Activated CD4-positive, alpha-beta T cell treated with anti-CD3 and anti-CD28 coated beads, Interleukin-2, amount 50 U/mL, for 1 hour (primary cell): ENCODE measurements around the gene WWC2.
"Not testable (repeated sequence)": the region's sequence is repeated elsewhere in the genome, so short reads cannot be mapped to it uniquely, and the experiment has no call there.

Experiments
- DNase-seq: peaks from one replicate; pipeline ENCODE4 v3.0.0-alpha.2; 2020

Gene WWC2

DNA sequence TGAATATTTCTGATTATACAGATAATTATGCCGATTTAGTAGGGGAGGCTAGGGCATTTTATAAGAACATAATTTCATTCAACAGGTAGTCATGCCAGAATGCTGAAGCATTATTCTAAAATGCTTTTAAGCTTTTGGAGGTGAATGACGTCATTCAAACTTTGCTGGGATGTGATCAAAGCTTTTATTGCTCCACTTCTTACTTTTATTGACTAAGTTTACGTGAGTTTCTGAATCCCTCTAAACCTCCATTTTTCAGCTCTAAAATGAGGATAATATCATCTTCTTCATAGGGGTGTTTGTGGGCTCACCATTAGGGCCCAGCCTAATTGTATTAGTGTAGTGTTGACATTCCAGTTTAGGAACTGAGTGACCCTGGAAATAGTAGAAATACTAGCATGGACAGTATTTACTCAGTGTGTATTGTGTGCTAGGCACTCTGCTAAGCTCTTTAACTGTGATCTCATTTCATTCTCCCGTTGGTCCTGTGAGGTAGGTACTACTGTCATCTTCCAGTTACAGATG is 3.0 kb downstream of the WWC2 start:
- no peak for DNase-seq

DNA sequence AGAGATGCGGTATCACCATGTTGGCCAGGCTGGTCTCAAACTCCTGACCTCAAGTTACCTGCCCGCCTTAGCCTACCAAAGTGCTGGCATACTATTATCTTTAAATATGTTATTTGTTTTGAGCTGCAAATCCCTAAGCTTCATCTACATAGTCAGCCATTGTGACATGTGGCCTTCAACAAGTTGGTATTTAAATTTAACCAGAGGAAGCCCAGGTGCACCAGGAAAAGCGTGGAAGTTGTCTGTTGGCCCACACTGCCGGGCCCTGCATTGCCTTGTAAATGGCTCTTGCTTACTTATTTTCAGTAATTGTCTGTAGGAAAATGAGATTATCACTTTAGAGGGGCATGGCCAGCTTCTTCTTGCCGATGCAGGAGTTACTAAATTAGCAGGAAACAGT is 6.0 kb downstream of the WWC2 start:
- no peak for DNase-seq

GRCh38 chr4:183106839-183107238 is 7.8 kb downstream of the WWC2 start:
- DNase-seq: no peak

- no peak for DNase-seq
Observed at GRCh38 chr4:183107891-183108459, 8.9 kb downstream of the WWC2 start.

- no peak for DNase-seq
Observed at GRCh38 chr4:183110244-183110643, 11.2 kb downstream of the WWC2 start.

DNA sequence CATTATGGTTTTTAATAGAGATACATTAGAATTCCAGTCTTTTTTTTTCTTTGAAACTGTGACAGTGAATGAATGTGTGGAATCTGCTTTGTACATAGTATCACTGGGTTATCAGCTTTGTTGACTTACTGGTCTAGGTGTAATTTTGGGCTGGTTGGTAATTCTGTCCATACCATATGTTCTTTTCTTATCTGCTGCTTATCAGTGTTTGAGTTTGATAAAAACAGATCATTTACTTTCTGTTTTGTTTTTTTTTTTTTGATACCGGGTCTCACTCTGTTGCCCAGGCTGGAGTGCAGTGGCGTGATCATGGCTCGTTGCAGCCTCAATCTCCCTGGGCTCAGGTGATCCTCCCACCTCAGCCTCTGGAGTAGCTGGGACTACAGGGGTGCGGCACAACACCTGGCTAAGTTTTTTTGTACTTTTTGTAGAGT is 12.4 kb downstream of the WWC2 start:
- no peak for DNase-seq

DNA sequence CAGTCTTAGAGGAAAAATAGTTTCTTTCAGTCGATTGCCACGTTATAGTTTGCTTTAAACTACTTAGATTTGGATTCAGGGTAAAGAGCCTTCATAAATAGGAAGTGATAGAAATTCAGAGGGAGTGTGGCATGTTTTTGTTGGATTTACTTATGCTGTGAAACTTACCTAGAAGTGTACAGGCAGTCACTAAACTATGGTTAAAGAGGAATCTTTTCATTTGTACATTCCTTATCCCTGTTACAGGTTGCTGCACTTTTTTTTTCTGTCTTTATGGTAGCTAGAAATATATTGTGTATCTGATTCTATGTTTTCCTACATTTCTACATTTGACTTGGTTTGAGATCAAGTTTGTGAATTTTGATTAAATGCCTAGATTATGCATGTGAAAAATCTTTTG is 19.1 kb downstream of the WWC2 start:
- no peak for DNase-seq

GRCh38 chr4:183118585-183118984 is 19.5 kb downstream of the WWC2 start:
- no peak for DNase-seq

DNA sequence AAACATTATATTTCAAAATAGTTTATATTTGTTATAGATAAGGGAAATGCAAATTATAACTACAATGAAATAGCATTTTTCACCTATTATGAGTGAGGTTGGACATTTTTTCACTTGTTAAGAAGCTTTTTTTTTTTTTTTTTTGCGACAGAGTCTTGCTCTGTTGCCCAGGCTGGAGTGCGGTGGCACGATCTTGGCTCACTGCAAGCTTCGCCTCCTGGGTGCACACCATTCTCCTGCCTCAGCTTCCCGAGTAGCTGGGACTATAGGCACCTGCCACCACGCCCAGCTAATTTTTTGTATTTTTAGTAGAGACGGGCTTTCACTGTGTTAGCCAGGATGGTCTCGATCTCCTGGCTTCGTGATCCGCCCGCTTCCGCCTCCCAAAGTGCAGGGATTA is 22.6 kb downstream of the WWC2 start:
- DNase-seq: not testable (repeated sequence)

DNA sequence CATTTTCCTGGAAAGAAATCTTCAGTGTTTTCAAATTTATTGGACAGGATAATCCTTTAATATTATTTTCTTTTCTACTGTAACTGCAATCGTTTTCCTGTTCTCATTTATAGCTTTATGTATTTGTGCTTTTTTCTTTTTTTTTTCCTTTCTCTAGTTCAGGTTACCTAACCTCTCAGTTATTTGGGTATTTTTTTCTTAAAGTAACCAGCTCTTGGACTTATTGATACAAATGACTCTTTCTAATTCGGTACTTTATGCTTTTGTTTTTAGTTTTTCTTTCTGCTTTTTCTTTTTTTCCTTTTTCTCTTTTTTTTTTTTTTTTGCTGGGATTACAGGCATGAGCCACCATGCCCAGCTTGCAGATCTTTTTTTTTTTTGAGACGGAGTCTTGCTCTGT is 25.2 kb downstream of the WWC2 start:
- DNase-seq: no peak

DNA sequence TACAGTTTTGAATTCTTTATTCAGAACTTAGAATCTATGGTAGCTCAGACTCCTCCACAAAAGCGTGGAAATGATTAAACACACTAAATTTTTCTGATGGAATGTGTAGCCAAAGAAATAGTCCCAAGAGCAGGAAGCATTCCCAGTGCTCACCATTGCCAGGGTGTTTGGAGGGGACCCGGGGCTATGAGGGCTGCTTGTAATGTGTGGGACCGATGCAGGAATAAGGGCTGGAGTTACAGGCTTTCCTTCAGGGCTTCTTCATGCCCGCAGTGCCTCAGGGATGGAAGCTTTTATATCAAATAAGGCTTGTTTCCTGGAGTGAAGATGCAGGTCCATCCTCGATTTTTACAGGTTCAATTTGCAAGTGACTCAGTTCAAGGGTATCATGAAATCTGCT is 25.8 kb downstream of the WWC2 start:
- no peak for DNase-seq

GRCh38 chr4:183129125-183129524 is 30.1 kb downstream of the WWC2 start:
- no peak for DNase-seq

DNA sequence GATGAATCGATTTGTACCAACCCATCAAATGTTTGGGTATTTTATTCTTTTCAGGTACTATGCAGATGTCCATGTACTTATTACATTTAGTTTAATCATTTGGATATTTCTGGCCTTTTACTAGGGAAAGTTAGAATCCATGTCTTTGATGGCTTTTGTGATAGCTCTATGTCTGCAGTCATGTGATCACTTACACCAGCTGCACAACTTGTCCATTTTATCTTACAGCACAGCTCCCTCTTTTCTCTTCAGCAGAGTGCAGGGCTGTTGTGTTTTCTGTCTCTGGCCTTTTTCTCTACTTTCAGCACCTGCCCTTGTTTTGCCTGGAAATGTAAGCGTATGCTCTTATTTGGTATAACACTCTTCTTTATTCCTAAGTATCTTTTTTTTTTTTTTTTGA is 30.6 kb downstream of the WWC2 start:
- DNase-seq: no peak

- no peak for DNase-seq
Observed at GRCh38 chr4:183130328-183131155, 31.5 kb downstream of the WWC2 start.

DNA sequence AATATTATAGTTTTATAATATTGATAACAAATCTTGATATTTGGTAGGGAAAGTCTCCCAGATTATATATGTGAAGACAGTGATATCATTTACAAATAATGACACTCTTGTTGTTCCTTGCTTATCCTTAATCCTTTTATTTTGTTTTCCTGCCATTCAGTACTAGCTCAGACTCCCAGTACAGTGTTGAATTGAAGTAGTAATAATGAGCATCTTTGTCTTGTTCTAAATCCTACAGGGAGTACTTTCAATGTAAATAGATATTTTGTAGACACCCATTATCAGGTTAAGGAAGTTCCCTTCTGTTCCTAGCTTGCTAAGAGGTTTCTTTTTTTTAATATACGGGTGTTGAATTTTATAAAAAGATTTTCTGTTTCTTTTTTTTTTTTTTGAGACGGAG is 33.0 kb downstream of the WWC2 start:
- no peak for DNase-seq

DNA sequence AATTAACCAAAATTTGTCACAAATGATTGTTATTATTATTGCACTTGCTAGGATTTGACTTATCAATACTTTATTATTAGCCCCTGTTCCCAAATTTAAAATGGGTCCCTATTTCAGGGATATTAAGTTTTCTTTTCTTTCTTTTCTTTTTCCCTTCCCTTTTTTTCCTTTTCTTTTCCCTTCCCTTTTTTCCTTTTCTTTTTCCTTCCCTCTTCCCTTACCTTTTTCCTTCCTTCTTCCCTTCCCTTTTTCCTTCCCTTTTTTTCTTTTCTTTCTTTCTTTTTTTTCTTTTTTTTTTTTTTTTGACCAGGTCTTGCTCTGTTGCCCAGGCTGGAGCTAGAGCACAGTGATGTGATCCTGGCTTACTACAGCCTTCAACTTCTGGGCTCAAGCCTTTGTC is 33.8 kb downstream of the WWC2 start:
- DNase-seq: no peak

- DNase-seq: no peak
Observed at GRCh38 chr4:183136855-183137254, 37.8 kb downstream of the WWC2 start.

GRCh38 chr4:183139058-183139750 is 40.1 kb downstream of the WWC2 start:
- DNase-seq: no peak

GRCh38 chr4:183139972-183140570 is 41.0 kb downstream of the WWC2 start:
- DNase-seq: no peak

DNA sequence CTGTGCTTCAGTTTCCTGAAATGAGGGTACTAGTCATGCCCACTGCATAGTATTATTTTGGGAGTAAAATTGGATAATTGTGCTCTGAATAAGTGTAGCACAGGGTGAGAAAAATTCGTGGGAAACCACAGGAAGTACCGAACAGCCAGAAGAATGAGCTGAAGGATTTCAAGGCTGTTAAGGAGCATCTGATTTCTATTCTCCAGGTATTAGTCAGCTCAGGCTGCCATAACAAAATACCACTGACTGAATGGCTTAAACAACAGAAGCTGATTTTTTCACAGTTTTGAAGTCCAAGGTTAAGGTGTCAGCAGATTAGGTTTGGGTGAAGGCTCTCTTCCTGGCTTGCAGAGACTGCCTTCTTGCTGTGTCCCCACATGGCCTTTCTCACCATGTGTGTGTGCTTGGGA is 41.9 kb downstream of the WWC2 start:
- DNase-seq: no peak

- no peak for DNase-seq
Observed at GRCh38 chr4:183141997-183142396, 42.9 kb downstream of the WWC2 start.

DNA sequence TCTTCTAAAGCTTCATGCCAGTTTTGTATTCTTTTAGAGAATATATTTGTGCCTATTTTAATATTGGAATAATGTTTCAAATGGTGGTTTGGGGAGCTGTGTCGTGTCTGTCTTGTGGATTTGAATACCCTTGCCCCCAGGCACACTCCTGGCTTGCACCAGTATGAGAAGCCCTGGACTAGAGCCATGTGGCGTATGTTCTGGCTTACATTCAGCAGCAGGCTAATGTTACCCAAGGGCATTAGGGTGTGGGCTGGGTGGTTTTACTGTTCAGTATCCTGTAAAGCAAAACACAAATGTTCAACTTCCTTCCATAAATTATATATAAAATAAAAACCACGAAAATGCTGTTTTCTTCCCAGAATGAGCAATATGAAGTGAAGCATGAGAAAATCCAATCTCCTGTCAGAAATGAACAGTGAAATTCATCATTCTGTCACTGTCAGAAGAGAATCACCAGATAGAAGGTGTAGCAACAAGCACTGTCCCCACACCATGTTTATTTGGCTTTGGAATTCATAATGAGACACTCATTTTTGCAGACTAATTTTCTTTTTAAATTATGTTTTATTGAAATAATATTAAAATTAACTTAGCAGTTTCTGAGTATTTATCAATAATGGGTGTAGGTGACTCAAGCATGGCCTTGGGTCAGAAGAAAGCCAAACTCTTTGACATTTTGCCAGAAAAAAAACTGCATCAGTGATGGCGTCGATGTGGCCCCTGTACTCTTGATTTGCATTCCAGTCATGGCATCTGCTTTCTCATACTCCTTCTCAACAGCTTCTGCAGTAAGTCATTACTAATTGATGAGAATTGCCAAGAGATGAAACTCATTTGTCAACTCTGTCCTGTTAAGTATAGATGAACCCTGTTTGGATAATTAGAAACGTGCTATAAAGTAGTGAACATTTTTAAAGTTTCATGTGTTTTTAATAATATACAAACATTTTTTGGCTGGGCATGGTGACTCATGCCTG is 43.8 kb downstream of the WWC2 start:
- no peak for DNase-seq
